Measurements from ENCODE around the gene DLGAP1. TPM values are rescaled to one million over a fixed set of nuclear protein-coding genes. Genes with fewer than 3 reads are reported as not detected.

DLGAP1 gene
- total and polyA plus RNA-seq, 2 experiments from 2014 or later, result 0.13 to 0.22 TPM

DNA sequence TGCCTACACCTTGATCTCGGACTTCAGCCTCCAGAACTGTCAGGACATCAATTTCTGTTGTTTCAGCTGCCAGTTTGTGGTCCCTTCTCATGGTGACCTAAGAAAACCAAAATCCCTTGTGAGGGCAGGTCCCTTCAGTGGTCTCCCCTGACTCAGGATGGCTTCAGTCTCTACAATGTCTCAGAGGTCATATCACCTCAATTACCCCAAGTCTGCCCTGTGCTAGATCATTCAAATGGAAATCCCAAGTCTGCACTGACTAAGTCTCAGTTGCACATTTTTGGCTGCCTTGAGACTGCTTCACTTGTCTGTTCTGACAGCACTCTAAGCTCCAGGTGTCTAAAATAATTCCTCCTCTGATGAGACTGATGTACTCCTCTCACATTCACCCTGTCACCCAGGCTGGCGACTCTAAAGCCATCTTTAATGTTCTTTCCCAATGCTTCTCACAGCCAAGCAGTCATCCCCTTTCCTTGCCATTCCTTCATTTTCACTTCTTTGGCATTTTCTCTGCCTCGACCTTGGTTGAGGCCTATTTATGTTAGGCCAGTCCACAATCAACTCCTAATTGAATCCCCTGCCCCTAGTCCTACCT, 470.8 kb downstream of the DLGAP1 start:
- peaks cover 34% of the 10 kb centered on the region for H3F3A ChIP-seq (ENCODE audit: insufficient read depth)
- no peak for DNase-seq
- no peak overlapping the region for H3K4me2 ChIP-seq (ENCODE audit: unreplicated experiment)
- H3K9ac ChIP-seq, result no peak overlapping the region
- peaks cover 40% of the 10 kb centered on the region for H3K4me1 ChIP-seq (ENCODE audit: insufficient read depth)
- in situ Hi-C loops (cut with MboI), result loop anchor here (5.0 to 25.0 kb wide), 3 partner anchors 207 to 697 kb away; no protein-coding TSS in a partner anchor
- H3K79me2 ChIP-seq (ENCODE audit: insufficient read depth), result no peaks in the 10 kb centered on the region
- H3K4me3 ChIP-seq, result no peak overlapping the region
- no peak for TF ChIP-seq EZH2phosphoT487 (IDR thresholded peaks at IDR 0.05; ENCODE audit: insufficient read depth, low read depth)
- no peak for TF ChIP-seq EZH2 (IDR thresholded peaks at IDR 0.05; ENCODE audit: insufficient read depth, poor library complexity, severe bottlenecking)
- no peaks in the 10 kb centered on the region for H3K27me3 ChIP-seq (replicated peaks; ENCODE audit: insufficient read depth)
- peak overlapping the region; percentile 37; the same call in 1 of the 2 replicates for H3K27ac ChIP-seq
- H3K9me3 ChIP-seq (ENCODE audit: low read depth), result no peaks in the 10 kb centered on the region
- H2AFZ ChIP-seq, result 0 out of 2 replicates have a peak overlapping the region, but pooled peaks have one; percentile 2
- no peaks in the 10 kb centered on the region for H4K20me1 ChIP-seq (ENCODE audit: insufficient read depth)
- H3K36me3 ChIP-seq (ENCODE audit: low read depth), result no peaks in the 10 kb centered on the region
- no peaks in the 10 kb centered on the region for H3K9me2 ChIP-seq (ENCODE audit: insufficient read depth)
- 73% methylated on average over 3 of the region's 3 CpGs for WGBS, 2 experiments (ENCODE audit: low coverage in 1 of 2, low lambda C conversion rate in 2 of 2, missing lambda C conversion rate in 2 of 2)

GRCh38 chr18:3983351-3983969, 471.6 kb downstream of the DLGAP1 start:
- Histone ChIP-seq H3K4me3 (no peak overlapping the region), H3K9me3 (ENCODE audit: low read depth) (no peaks in the 10 kb centered on the region), H3K27ac (peak overlapping the region; percentile 37), H3K27me3 (replicated peaks; ENCODE audit: insufficient read depth) (no peaks in the 10 kb centered on the region), H3K9me2 (ENCODE audit: insufficient read depth) (no peaks in the 10 kb centered on the region), H3K79me2 (ENCODE audit: insufficient read depth) (no peaks in the 10 kb centered on the region), H3F3A (ENCODE audit: insufficient read depth) (peaks cover 34% of the 10 kb centered on the region), H3K36me3 (ENCODE audit: low read depth) (no peaks in the 10 kb centered on the region), H3K4me1 (ENCODE audit: insufficient read depth) (peaks cover 40% of the 10 kb centered on the region), H4K20me1 (ENCODE audit: insufficient read depth) (no peaks in the 10 kb centered on the region), H3K9ac (no peak overlapping the region), H2AFZ (0 out of 2 replicates have a peak overlapping the region, but pooled peaks have one; percentile 6), H3K4me2 (ENCODE audit: unreplicated experiment) (peak overlapping the region; percentile 29)
- in situ Hi-C loops (cut with MboI), result loop anchor here (5.0 to 25.0 kb wide), 3 partner anchors 206 to 696 kb away; no protein-coding TSS in a partner anchor
- WGBS, 2 experiments (ENCODE audit: low coverage in 1 of 2, low lambda C conversion rate in 2 of 2, missing lambda C conversion rate in 2 of 2), result 35 to 38% methylated on average over 5 of the region's 5 CpGs
- no peak for TF ChIP-seq EZH2phosphoT487 (IDR thresholded peaks at IDR 0.05; ENCODE audit: insufficient read depth, low read depth)
- no peak for TF ChIP-seq EZH2 (IDR thresholded peaks at IDR 0.05; ENCODE audit: insufficient read depth, poor library complexity, severe bottlenecking)
- DNase-seq, result peak; percentile 95

DNA sequence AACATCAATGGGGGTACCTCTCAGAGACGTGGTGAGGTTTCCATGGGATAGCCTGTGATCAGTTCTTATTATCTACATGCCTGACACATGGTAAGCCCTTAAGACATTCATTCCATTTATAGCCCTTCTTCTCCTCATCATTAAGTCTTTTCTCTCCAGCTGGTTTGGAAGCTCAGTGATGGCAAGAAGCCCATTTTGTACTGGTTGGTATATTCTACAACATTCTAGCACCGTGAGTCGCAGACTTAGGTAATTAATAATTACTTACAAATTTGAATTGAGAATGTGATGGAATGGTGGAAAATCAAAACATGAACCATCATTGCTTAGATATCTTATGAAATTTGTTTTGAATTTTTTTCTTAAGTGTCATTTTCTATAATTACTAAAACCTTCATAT, 472.6 kb downstream of the DLGAP1 start:
- Histone ChIP-seq H3K4me1 (ENCODE audit: insufficient read depth) (peaks cover 40% of the 10 kb centered on the region), H4K20me1 (ENCODE audit: insufficient read depth) (no peaks in the 10 kb centered on the region), H3K79me2 (ENCODE audit: insufficient read depth) (no peaks in the 10 kb centered on the region), H3K9me3 (ENCODE audit: low read depth) (no peaks in the 10 kb centered on the region), H3K4me3 (no peak overlapping the region), H3K36me3 (ENCODE audit: low read depth) (no peaks in the 10 kb centered on the region), H2AFZ (no peak overlapping the region), H3K4me2 (ENCODE audit: unreplicated experiment) (peak overlapping the region; percentile 11), H3K27me3 (replicated peaks; ENCODE audit: insufficient read depth) (no peaks in the 10 kb centered on the region), H3K9me2 (ENCODE audit: insufficient read depth) (no peaks in the 10 kb centered on the region), H3K9ac (no peak overlapping the region), H3F3A (ENCODE audit: insufficient read depth) (peaks cover 34% of the 10 kb centered on the region), H3K27ac (peak overlapping the region; percentile 37)
- in situ Hi-C loops (cut with MboI), result loop anchor here (5.0 to 25.0 kb wide), 3 partner anchors 205 to 695 kb away; no protein-coding TSS in a partner anchor
- TF ChIP-seq EZH2 (IDR thresholded peaks at IDR 0.05; ENCODE audit: insufficient read depth, poor library complexity, severe bottlenecking) (no peak), EZH2phosphoT487 (IDR thresholded peaks at IDR 0.05; ENCODE audit: insufficient read depth, low read depth) (no peak)
- peak; percentile 52 for DNase-seq
- 48 to 51% methylated on average over 3 of the region's 3 CpGs for WGBS, 2 experiments (ENCODE audit: low coverage in 1 of 2, low lambda C conversion rate in 2 of 2, missing lambda C conversion rate in 2 of 2)

DNA sequence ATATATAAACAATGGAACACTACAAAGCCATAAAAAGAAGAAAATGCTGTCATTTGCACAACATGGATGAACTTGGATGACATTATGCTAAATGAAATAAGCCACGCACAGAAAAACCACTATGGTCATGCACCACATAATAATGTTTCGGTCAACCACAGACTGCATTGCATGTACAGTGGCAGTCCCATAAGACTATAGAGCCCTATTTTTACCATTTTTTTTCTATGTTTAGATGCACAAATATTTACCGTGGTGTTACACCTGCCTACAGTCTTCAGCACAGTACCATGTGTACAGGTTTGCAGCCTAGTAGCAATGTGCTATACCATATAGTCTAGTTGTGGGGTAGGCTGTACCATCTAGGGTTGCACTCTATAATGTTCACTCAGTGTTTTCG, 476.1 kb downstream of the DLGAP1 start:
- TF ChIP-seq EZH2 (IDR thresholded peaks at IDR 0.05; ENCODE audit: insufficient read depth, poor library complexity, severe bottlenecking), result no peak
- Histone ChIP-seq H3K4me3 (no peak overlapping the region), H2AFZ (no peak overlapping the region), H3K4me1 (ENCODE audit: insufficient read depth) (peaks cover 18% of the 10 kb centered on the region), H3K79me2 (ENCODE audit: insufficient read depth) (no peaks in the 10 kb centered on the region), H3K9me2 (ENCODE audit: insufficient read depth) (no peaks in the 10 kb centered on the region), H3K36me3 (ENCODE audit: low read depth) (no peaks in the 10 kb centered on the region), H3K9ac (no peak overlapping the region), H3K27me3 (replicated peaks; ENCODE audit: insufficient read depth) (no peaks in the 10 kb centered on the region), H3K27ac (no peak overlapping the region), H4K20me1 (ENCODE audit: insufficient read depth) (no peaks in the 10 kb centered on the region), H3K9me3 (ENCODE audit: low read depth) (no peaks in the 10 kb centered on the region), H3K4me2 (ENCODE audit: unreplicated experiment) (no peak overlapping the region), H3F3A (ENCODE audit: insufficient read depth) (peaks cover 14% of the 10 kb centered on the region)
- no peak for DNase-seq
- 95 to 96% methylated on average over 4 of the region's 4 CpGs for WGBS, 2 experiments (ENCODE audit: low coverage in 1 of 2, low lambda C conversion rate in 2 of 2, missing lambda C conversion rate in 2 of 2)
- in situ Hi-C loops (cut with MboI), result loop anchor here (25.0 kb wide), 1 partner anchor 692 kb away; no protein-coding TSS in a partner anchor
